Right cardiac atrium (tissue), 5 donors: Measurements from ENCODE around the gene CCDC167. TPM values are rescaled to one million over a fixed set of nuclear protein-coding genes. Genes with fewer than 3 reads are reported as not detected.
"Not testable (repeated sequence)": the region's sequence is repeated elsewhere in the genome, so short reads cannot be mapped to it uniquely, and the experiment has no call there.

Experiments used
- ATAC-seq, 2 donors: fragments of 200-7000 bp; cut with Tn5 transposase; one replicate each; pipeline versions ENCODE4 v1.8.0 to v1.9.1; 2020; ENCODE audit warnings: moderate library complexity in 2 of 2, mild to moderate bottlenecking in 1 of 2
- DNase-seq, 3 donors: peaks; one replicate each; pipeline ENCODE4 v3.0.0-alpha.2; 2020
- H3K27ac ChIP-seq: one replicate; pipeline ENCODE4 v1.5.1; 2013; ENCODE audit warnings: mild to moderate bottlenecking, low read length, control low read depth, moderate library complexity
- H3K27me3 ChIP-seq: one replicate; pipeline ENCODE4 v1.6.1; 2013; ENCODE audit not compliant: control insufficient read depth, insufficient read depth
- H3K4me1 ChIP-seq: one replicate; pipeline ENCODE4 v1.6.1; 2013; ENCODE audit warnings: low read length; ENCODE audit not compliant: control insufficient read depth, insufficient read depth
- H3K4me3 ChIP-seq: one replicate; pipeline ENCODE4 v1.5.1; 2013; ENCODE audit warnings: low read length, control low read depth
- H3K9me3 ChIP-seq: one replicate; pipeline ENCODE4 v1.6.1; 2013; ENCODE audit warnings: low read length; ENCODE audit not compliant: control insufficient read depth
- WGBS: extraction: QIAGEN DNeasy Blood & Tissue Kit; methylation state at CpG from one replicate; pipeline ENCODE4 v1.1.7; 2013; 5-methylcytosine and 5-hydroxymethylcytosine counted together
- intact Hi-C, 4 donors: fragments of 100-400 bp; cut with DNase I; formaldehyde crosslinking; loops; one replicate each; pipeline versions ENCODE4 v1.11.0 to v1.14.0; 2022 to 2023
- polyA plus RNA-seq: library from polyadenylated mRNA; stranded (reverse); fragments of 200-250 nt; gene quantifications from one replicate; pipeline ENCODE4 v1.2.3, GENCODE V29; 2013
- total RNA-seq, 4 donors: library from RNA; stranded (reverse); fragmentation: NEBNext Ultra II Directional; extraction: Animal tissue kit (Norgen Biotek cat#: 25700); gene quantifications; one replicate each; pipeline ENCODE4 v1.2.1, GENCODE V29; 2021
- donor health status: healthy with polysubstance abuse.
- donor health status: DM: no; HTN: yes; CAD: no.
- donor health status: DM: no; HTN: no; CAD: no.
- donor health status: DM: no; HTN: yes; CAD: no; lungs with severe emphysema.
- donor health status: DM: yes; HTN: yes; CAD: no.

Gene CCDC167
- total and polyA plus RNA-seq, 5 donors: 18.8 to 63.8 (median 21.2) TPM

DNA sequence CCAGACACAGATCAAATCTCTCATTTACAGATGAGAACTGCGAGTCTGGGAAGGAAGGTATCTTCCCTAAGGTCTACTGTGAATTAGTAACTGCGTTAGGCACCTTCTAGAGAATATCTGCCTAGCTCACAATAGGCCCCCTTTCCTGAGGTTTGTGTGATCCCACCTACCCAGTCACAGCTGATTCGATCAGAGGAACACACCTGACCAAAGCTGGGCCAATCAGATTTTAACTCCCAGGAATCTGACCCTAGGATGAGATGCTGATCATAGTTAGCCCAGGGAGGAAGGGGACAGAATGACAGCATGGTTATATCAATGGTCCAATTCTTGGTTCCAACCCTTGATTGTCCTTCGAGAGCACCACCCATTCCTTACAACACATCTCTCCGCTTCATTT, 7.4 kb upstream of the CCDC167 start:
- ATAC-seq: no peak
- Histone ChIP-seq H3K27me3 (no peaks in the 10 kb centered on the region), H3K27ac (no peak overlapping the region), H3K4me3 (no peak overlapping the region), H3K9me3 (no peaks in the 10 kb centered on the region), H3K4me1 (no peaks in the 10 kb centered on the region)
- intact Hi-C loops: no loop called here
- 89% methylated on average over 5 of the region's 5 CpGs for WGBS
- DNase-seq: no peak

DNA sequence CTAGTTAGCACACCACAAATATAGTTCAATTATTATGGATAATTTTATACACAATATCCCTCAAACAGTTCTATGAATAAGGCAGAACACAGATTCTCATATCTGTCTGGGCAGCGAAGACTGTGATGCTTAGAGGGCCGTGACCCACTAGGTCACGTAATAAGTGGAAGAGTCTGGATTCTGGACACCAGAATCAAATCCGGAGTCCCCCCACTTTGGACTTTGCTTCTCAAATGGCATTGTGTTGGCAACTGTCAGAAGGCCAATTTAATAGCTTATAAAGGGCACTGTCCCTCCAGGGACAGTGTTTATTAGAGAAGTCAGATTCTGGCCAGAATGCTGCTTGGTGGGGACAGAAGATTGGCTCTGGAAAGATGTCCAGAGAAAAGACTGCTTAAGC, 6.8 kb upstream of the CCDC167 start:
- no peak overlapping the region for H3K27ac ChIP-seq
- H3K4me1 ChIP-seq: no peaks in the 10 kb centered on the region
- intact Hi-C loops: no loop called here
- no peak for DNase-seq
- ATAC-seq: no peak
- no peak overlapping the region for H3K4me3 ChIP-seq
- no peaks in the 10 kb centered on the region for H3K9me3 ChIP-seq
- no peaks in the 10 kb centered on the region for H3K27me3 ChIP-seq
- WGBS: 80% methylated on average over 4 of the region's 4 CpGs

DNA sequence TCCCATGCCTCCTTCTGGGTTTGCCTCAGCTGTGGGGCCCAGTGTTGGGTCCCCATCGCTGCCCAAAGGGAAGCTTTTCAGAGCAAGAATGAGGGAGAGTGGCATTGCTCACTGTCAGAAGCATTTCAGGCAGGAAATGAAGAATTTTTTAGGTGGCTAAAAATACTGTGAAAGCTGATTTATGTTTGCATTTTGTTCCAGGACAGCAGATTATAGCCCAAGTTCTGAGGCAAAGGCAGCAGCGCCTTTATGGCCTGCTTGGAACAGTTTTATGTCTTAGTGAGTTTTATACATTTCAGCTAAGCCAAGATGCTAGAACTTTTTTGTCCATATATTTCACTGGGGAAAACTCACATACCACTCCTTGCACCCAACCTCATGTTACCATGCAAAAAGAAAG, 4.3 kb upstream of the CCDC167 start:
- Histone ChIP-seq H3K27me3 (no peaks in the 10 kb centered on the region), H3K9me3 (no peaks in the 10 kb centered on the region), H3K27ac (no peak overlapping the region), H3K4me1 (no peaks in the 10 kb centered on the region), H3K4me3 (no peak overlapping the region)
- ATAC-seq (no peak), DNase-seq (no peak)
- WGBS: 74% methylated on average over 2 of the region's 2 CpGs
- intact Hi-C loops: no loop called here

DNA sequence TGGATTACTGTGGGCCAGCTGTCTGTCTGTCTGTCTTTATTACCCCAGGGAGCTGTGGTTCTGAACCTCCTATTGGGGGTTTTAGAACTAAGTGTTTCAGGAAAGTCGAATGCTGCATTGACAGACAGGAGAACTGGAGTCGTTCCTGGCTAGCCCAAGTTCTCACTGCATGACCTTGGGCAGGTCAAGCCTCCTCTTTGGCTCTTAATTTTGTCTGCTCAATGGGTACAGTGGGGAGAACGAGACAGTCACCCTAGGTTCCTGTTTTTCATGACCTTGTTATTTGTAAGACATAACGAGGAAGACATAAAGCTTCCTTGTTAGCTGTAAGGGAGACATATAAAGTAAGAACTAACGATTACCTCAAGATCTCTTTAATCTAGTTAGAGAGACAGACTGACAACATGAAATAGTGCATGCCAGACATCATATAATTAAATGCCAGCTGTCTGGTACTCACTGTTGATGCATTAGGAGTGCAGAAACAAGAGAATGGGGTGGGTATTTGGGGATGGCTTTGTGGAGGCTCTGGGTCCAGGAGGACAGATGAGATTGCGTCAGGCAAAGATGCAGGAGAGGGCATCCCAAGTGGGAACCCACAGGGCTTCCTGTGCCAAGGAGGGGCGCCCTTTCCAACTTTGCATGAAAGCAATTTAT, 3.7 kb upstream of the CCDC167 start:
- 66% methylated on average over 7 of the region's 7 CpGs for WGBS
- Histone ChIP-seq H3K4me3 (no peak overlapping the region), H3K9me3 (no peaks in the 10 kb centered on the region), H3K27ac (no peak overlapping the region), H3K4me1 (no peaks in the 10 kb centered on the region), H3K27me3 (no peaks in the 10 kb centered on the region)
- DNase-seq (no peak), ATAC-seq (no peak)
- intact Hi-C loops: no loop called here

DNA sequence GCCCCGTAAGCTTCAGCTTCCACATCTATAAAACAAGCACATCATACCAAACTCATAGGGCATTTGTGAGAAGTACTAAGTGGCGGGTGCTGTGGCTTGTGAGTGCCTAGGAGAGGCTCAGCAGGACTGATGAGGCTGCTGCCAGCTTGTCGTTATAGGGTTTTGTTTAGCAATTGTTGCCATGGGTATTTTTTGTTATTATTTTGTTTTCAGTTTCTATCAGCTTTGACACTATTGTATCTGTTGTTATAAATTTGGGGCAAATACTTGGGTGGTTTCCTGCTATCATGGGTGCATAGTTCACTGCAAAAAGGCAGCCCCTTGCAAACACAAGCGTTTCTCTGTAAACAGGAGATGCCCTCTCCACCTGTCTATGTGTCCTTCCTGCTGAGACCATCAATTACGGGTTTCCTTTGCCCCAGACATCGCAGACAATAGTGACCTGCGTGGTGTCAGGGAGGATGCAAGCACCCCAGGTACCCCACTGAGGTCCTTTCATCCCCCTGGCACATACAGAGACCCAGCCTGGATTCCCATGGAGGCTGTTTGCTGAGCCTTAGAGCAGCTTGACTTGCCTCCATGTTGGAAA, 3.1 kb upstream of the CCDC167 start:
- Histone ChIP-seq H3K9me3 (no peaks in the 10 kb centered on the region), H3K4me3 (no peak overlapping the region), H3K27me3 (no peaks in the 10 kb centered on the region), H3K27ac (no peak overlapping the region), H3K4me1 (no peaks in the 10 kb centered on the region)
- DNase-seq (no peak), ATAC-seq (no peak)
- intact Hi-C loops: no loop called here
- 64% methylated on average over 7 of the region's 7 CpGs for WGBS

DNA sequence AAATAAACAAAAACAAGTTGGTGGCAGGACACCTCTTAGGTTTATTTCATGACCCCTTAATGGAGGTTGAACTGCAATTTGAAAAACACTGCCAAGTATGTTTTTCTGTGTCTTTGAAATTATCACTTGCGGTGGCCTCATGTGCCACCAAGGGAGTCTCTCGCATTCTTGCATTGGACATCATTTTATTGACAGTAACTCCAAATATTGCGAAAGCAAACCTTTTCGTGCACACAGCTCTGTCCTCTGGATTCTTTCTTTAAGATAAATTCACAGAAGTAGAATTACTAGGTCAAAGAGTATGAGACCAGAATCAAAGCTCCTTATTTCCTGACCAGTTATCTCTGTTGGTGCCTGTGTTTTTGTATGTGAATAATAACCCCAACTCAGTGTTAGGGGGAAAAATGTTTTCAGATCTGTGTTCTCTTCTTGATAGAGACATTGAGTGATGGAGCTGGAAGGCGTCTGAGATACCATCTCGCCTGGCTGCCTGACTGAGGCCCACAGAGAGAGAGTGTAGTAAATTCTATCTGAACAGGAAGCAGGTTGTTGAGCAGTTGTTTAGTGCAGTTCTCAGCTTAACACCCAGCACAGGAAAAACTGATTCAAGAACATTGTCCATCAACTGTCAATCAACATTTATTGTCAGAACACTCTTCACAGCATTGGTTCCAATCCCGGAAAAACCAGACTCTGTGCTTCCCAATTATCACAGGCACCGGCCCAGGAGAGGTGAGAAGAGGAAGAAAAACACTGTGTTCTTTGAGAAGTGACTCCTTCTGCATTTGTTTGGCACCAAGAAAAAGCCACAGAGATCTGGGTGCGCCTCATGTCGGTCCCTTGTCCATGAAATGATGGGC, 2.2 kb upstream of the CCDC167 start:
- H3K27ac ChIP-seq: no peak overlapping the region
- ATAC-seq: no peak
- no peak overlapping the region for H3K4me3 ChIP-seq
- H3K9me3 ChIP-seq: no peaks in the 10 kb centered on the region
- DNase-seq: no peak
- H3K4me1 ChIP-seq: no peaks in the 10 kb centered on the region
- H3K27me3 ChIP-seq: no peaks in the 10 kb centered on the region
- intact Hi-C loops: no loop called here
- WGBS: 67% methylated on average over 10 of the region's 10 CpGs

DNA sequence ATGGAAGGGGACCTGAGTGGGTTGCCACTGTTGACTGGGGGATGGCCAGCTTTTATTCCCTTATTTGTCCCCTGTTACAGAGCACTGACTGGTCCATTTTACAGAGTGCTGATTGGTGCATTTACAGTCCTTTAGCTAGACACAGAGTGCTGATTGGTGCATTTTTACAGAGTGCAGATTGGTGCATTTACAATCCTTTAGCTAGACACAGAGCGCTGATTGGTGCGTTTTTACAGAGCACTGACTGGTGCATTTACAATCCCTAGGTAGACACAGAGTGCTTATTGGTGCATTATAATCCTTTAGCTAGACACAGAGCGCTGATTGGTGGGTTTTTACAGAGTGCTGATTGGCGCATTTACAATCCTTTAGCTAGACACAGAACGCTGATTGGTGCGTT, 1.2 kb upstream of the CCDC167 start:
- DNase-seq, H3K27me3 ChIP-seq, H3K9me3 ChIP-seq, H3K27ac ChIP-seq, H3K4me1 ChIP-seq, H3K4me3 ChIP-seq, ATAC-seq, intact Hi-C loops: not testable (repeated sequence)
- WGBS: 98% methylated on average over 6 of the region's 6 CpGs

DNA sequence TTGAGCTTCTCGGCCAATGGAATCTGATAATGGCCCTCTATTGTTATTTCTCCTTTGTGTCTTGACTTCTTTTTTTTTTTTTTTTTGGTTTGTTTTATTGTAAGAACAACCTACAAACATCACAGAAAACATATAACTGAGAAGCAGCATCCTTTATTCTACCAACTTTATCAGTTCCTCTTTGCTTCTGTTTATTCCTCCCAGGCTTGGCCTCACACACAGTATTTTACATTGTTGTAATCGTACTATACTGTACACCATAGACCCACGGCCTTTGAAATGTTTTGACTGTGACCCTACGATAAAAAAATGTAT, 558 bp upstream of the CCDC167 start:
- Histone ChIP-seq H3K27ac (no peak overlapping the region), H3K27me3 (no peaks in the 10 kb centered on the region), H3K9me3 (no peaks in the 10 kb centered on the region), H3K4me3 (peak overlapping the region; percentile 78), H3K4me1 (no peaks in the 10 kb centered on the region)
- no peak for DNase-seq
- intact Hi-C loops: no loop called here
- WGBS: 69% methylated on average over 4 of the region's 4 CpGs
- ATAC-seq: no peak

DNA sequence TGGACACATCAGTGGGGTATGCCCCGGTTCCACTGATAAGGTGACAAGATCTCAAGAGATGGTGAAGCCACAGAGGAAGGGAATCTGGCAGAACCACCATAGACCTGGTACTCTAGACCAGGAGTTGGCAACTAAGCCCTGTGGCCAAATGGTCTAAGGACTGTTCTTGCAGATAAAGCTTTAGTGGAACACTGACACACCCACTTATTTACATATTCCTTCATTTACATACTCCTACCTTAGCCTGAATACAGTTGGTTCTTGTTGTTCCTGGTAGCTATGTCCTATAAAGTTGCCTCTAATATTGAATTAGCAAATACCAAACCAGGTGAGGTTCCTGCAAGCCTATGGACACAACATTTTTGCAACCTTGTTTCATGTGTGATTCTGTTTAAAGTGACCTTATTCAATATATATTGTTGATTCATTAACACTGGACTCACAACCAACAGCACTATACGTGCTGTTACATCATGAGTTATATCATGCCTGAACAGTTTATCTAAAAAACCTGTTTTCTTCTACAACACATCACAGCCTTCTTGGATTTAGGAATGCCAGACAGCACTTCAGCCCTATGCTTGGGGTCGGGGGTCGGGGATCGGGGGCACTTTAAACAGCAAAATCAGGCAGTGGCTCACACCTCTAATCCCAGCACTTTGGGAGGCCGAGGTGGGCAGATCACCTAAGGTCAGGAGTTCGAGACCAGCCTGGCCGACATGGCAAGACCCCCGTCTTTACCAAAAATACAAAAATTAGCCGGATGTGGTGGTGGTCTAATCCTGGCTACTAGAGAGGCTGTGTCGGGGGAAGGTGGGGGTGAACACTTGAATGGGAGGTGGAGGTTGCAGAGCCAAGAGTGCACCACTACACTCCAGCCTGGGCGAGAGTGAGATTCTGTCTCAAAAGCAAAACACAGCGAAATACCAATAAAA, 2.5 kb downstream of the CCDC167 start:
- Histone ChIP-seq H3K4me1 (no peaks in the 10 kb centered on the region), H3K27me3 (no peaks in the 10 kb centered on the region), H3K27ac (no peak overlapping the region), H3K9me3 (no peaks in the 10 kb centered on the region), H3K4me3 (no peak overlapping the region)
- intact Hi-C loops: no loop called here
- DNase-seq: no peak
- ATAC-seq: no peak
- WGBS: 86% methylated on average over 13 of the region's 13 CpGs

DNA sequence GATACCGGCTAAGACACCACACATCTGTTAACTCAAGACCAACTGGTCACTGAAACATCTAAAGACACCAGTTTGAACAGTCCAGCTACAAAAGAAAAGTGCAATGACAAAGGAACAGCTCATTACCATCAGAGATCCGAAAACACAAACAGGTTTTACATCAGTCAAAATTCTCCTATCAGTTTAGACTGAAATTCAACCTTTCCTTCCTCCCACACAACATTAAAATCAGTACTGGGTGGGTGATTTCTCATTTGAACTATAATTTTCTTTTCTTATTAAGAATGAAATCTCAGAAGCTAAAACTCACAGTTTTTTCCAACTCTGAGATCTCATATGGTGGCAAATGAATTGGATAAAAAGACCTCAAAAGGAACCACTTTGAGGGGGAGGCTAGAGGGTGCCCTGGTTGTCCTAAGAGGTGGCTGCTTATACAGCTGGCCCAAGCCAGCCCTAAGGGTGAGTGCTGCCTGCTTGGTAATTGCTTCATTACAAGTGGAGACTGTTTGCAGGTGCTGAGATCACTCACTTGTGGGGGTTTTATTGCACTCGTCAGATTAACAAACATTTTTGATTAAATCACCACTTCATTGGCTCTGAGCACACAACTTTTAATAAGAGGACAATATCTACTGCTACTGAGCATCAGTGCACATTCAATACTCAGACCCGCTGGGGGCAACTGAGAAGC, 4.3 kb downstream of the CCDC167 start:
- Histone ChIP-seq H3K27ac (no peak overlapping the region), H3K27me3 (no peaks in the 10 kb centered on the region), H3K4me1 (peaks cover 9% of the 10 kb centered on the region), H3K9me3 (no peaks in the 10 kb centered on the region), H3K4me3 (no peak overlapping the region)
- no peak for ATAC-seq
- no peak for DNase-seq
- WGBS: 93% methylated on average over 4 of the region's 4 CpGs
- intact Hi-C loops: no loop called here
